SK-N-SH (cell line): ENCODE results near the gene SDK1. TPM values are rescaled to one million over a fixed set of nuclear protein-coding genes. Genes with fewer than 3 reads are reported as not detected.

Source experiments
- CTCF ChIA-PET: fragments of 300-600, 350-600 bp; formaldehyde crosslinking; extraction: SDS; loops from one replicate; lab custom pipeline; 2021; lab: Yijun Ruan, JAX
- POLR2A ChIA-PET: fragments of 350-600 bp; sonication (Branson Sonifier 250); formaldehyde crosslinking; extraction: SDS; loops from one replicate; lab custom pipeline; 2020; ENCODE audit warnings: antibody characterized with exemption, inconsistent platforms; lab: Yijun Ruan, JAX
- DNase-seq: peaks from one replicate; pipeline ENCODE4 v3.0.0; 2012
- H2AFZ ChIP-seq: fragments of 200-600 bp; sonication (generic); 2 replicates; pipeline ENCODE4 v1.8.1; 2016; ENCODE audit warnings: antibody characterized with exemption, mild to moderate bottlenecking, low read depth
- H3F3A ChIP-seq: fragments of 200-600 bp; sonication (generic); replicated peaks from 2 replicates; pipeline ENCODE3; 2016; ENCODE audit warnings: antibody characterized with exemption, mild to moderate bottlenecking; ENCODE audit not compliant: insufficient read depth
- H3K27ac ChIP-seq, 2 experiments: fragments of 200-500 bp in 1 of 2; fragments of 200-600 bp in 1 of 2; sonication (Bioruptor generic) in 1 of 2; sonication (generic), shearing (Covaris generic) in 1 of 2; 2 replicates each; pipeline versions ENCODE4 v1.5.1 to v1.6.1; 2014 to 2016; ENCODE audit warnings: low read depth in 2 of 2, inconsistent platforms in 1 of 2, low read length in 1 of 2, mild to moderate bottlenecking in 1 of 2, mixed read lengths in 1 of 2
- H3K27me3 ChIP-seq: fragments of 200-600 bp; sonication (generic), shearing (Covaris generic); 2 replicates; pipeline ENCODE4 v1.6.1; 2016; ENCODE audit warnings: mixed run types; ENCODE audit not compliant: insufficient read depth
- H3K36me3 ChIP-seq, 2 experiments: fragments of 200-500 bp in 1 of 2; fragments of 200-600 bp in 1 of 2; sonication (Bioruptor generic) in 1 of 2; sonication (generic) in 1 of 2; replicated peaks in 1 of 2; 2 replicates each; pipeline versions ENCODE3 to v1.5.1; 2014 to 2016; ENCODE audit warnings: low read length in 1 of 2, mild to moderate bottlenecking in 1 of 2; ENCODE audit not compliant: insufficient read depth in 2 of 2, control insufficient read depth in 1 of 2
- H3K4me1 ChIP-seq, 2 experiments: fragments of 200-500 bp in 1 of 2; fragments of 200-600 bp in 1 of 2; sonication (Bioruptor generic) in 1 of 2; sonication (generic), shearing (Covaris generic) in 1 of 2; 2 replicates each; pipeline versions ENCODE4 v1.5.1 to v1.6.1; 2014 to 2016; ENCODE audit warnings: low read depth in 1 of 2, low read length in 1 of 2, mixed run types in 1 of 2; ENCODE audit not compliant: insufficient read depth in 2 of 2, control insufficient read depth in 1 of 2
- H3K4me2 ChIP-seq: fragments of 200-600 bp; sonication (generic), shearing (Covaris generic); 2 replicates; pipeline ENCODE4 v1.6.1; 2017; ENCODE audit warnings: mixed run types
- H3K4me3 ChIP-seq, 2 experiments: fragments of 200-500 bp in 1 of 2; fragments of 200-600 bp in 1 of 2; sonication (Bioruptor generic) in 1 of 2; sonication (generic), shearing (Covaris generic) in 1 of 2; 2 replicates each; pipeline versions ENCODE4 v1.5.1 to v1.8.1; 2014 to 2016; ENCODE audit warnings: low read depth in 2 of 2, inconsistent platforms in 1 of 2, low read length in 1 of 2, mild to moderate bottlenecking in 1 of 2, mixed read lengths in 1 of 2, moderate library complexity in 1 of 2
- H3K79me2 ChIP-seq: fragments of 200-600 bp; sonication (generic); 2 replicates; pipeline ENCODE4 v1.8.1; 2017; ENCODE audit warnings: mild to moderate bottlenecking; ENCODE audit not compliant: insufficient read depth
- H3K9ac ChIP-seq: fragments of 200-600 bp; sonication (generic); 2 replicates; pipeline ENCODE4 v1.6.1; 2017; ENCODE audit warnings: mixed run types
- H3K9me2 ChIP-seq: fragments of 200-600 bp; sonication (generic); 2 replicates; pipeline ENCODE4 v1.6.1; 2017; ENCODE audit warnings: mixed run types
- H3K9me3 ChIP-seq: fragments of 200-600 bp; sonication (generic); 2 replicates; pipeline ENCODE4 v1.6.1; 2017; ENCODE audit warnings: mixed run types, mild to moderate bottlenecking, moderate library complexity
- H4K20me1 ChIP-seq: fragments of 200-600 bp; sonication (generic); 2 replicates; pipeline ENCODE4 v1.6.1; 2017; ENCODE audit warnings: mild to moderate bottlenecking, mixed run types; ENCODE audit not compliant: insufficient read depth
- EZH2phosphoT487 ChIP-seq: fragments of 200-600 bp; sonication (generic); IDR thresholded peaks from 2 replicates; pipeline ENCODE4 v1.6.1; 2017; ENCODE audit warnings: low read depth, mixed run types, mild to moderate bottlenecking, antibody characterized with exemption, moderate library complexity, borderline replicate concordance
- FOXM1 ChIP-seq: IDR thresholded peaks from 2 replicates; pipeline ENCODE4 v1.4.0; 2012; ENCODE audit warnings: low read depth, mild to moderate bottlenecking
- GABPA ChIP-seq: IDR thresholded peaks from 2 replicates; pipeline ENCODE4 v1.4.0; 2012; ENCODE audit warnings: low read depth, mild to moderate bottlenecking
- JUND ChIP-seq: IDR thresholded peaks from 2 replicates; pipeline ENCODE4 v1.4.0; 2012
- NRF1 ChIP-seq: IDR thresholded peaks from 2 replicates; pipeline ENCODE4 v1.6.1; 2012; ENCODE audit warnings: low read depth, mild to moderate bottlenecking, low read length
- RFX5 ChIP-seq: IDR thresholded peaks from 2 replicates; pipeline ENCODE4 v1.6.1; 2012; ENCODE audit warnings: mild to moderate bottlenecking, improper control_type of control experiment, low read length
- RXRA ChIP-seq: IDR thresholded peaks from 2 replicates; pipeline ENCODE4 v1.4.0; 2012; ENCODE audit warnings: low read depth, mild to moderate bottlenecking, borderline replicate concordance
- SIN3A ChIP-seq: IDR thresholded peaks from 2 replicates; pipeline ENCODE4 v1.6.1; 2012; ENCODE audit warnings: low read depth, mild to moderate bottlenecking, low read length, moderate library complexity, borderline replicate concordance
- TAF1 ChIP-seq: IDR thresholded peaks from 2 replicates; pipeline ENCODE4 v1.6.1; 2012; ENCODE audit warnings: low read depth, mild to moderate bottlenecking, low read length, moderate library complexity, borderline replicate concordance
- TCF12 ChIP-seq: IDR thresholded peaks from 2 replicates; pipeline ENCODE4 v1.4.0; 2012
- TEAD4 ChIP-seq: IDR thresholded peaks from 2 replicates; pipeline ENCODE4 v1.4.0; 2012; ENCODE audit warnings: mild to moderate bottlenecking, borderline replicate concordance; ENCODE audit not compliant: insufficient read depth
- YY1 ChIP-seq: IDR thresholded peaks from 2 replicates; pipeline ENCODE4 v1.4.0; 2012; ENCODE audit warnings: low read depth, mild to moderate bottlenecking
- WGBS: methylation state at CpG from one replicate; pipeline ENCODE4 v1.1.6; 2017; ENCODE audit warnings: low lambda C conversion rate; 5-methylcytosine and 5-hydroxymethylcytosine counted together
- polyA plus RNA-seq, 3 experiments: library from polyadenylated mRNA; depleted of rRNA; stranded (reverse); fragments of >200 nt; gene quantifications; 2 replicates each; pipeline ENCODE4 v1.2.3, GENCODE V29; 2012
- TF ChIP-seq, protein P1 (sequence below): IDR thresholded peaks from 2 replicates; pipeline ENCODE4 v1.6.1; 2012; ENCODE audit warnings: mild to moderate bottlenecking, low read depth, low read length, moderate library complexity
- TF ChIP-seq, protein P2 (sequence below): IDR thresholded peaks from 2 replicates; pipeline ENCODE4 v1.4.0; 2012; ENCODE audit warnings: low read depth
- TF ChIP-seq, protein P3 (sequence below): IDR thresholded peaks from 2 replicates; pipeline ENCODE4 v1.4.0; 2012; ENCODE audit warnings: low read depth, borderline replicate concordance

SDK1 gene
- polyA plus RNA-seq, 1 of the 3 experiments (the other 2 are of a cell fraction) = 1.2 TPM

DNA sequence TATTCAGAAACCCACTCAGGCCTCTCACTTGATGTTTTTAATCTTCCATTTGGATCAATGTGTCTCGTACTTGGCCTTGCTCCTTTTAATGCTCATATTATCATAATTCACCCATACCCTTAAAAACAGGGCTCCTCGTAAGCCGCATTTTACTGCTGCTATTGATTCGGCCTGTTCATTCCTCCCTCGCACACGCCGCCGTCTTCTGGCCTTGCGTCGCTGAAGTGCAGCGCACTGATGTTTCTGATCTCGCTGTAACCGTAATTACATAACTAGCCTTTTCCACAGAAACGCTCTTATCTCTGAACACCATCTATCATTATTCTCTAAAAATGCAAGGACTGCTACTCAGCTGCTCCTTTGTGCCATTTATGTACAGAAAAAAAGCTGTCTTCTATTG, 836.5 kb downstream of the SDK1 start:
- Histone ChIP-seq H3F3A (no peaks in the 10 kb centered on the region), H3K4me3 (no peak overlapping the region), H3K4me1 (peaks cover 0 to 30% of the 10 kb centered on the region in 2 experiments; a peak in 1 of 4 replicates), H3K79me2 (no peaks in the 10 kb centered on the region)
- CTCF ChIA-PET = interaction anchor here (0.8 to 1.5 kb wide), 2 partner anchors 14 to 1272 kb away, joined by 3 to 5 read pairs; no protein-coding TSS in a partner anchor
- WGBS = 77% methylated on average over 14 of the region's 14 CpGs
- TF ChIP-seq TAF1 (no peak), GABPA (no peak), RFX5 (no peak), FOXM1 (no peak), TCF12 (no peak), YY1 (no peak), JUND (no peak), SIN3A (no peak), TEAD4 (no peak), EZH2phosphoT487 (no peak), NRF1 (no peak), RXRA (no peak)
- TF ChIP-seq, protein P1, sequence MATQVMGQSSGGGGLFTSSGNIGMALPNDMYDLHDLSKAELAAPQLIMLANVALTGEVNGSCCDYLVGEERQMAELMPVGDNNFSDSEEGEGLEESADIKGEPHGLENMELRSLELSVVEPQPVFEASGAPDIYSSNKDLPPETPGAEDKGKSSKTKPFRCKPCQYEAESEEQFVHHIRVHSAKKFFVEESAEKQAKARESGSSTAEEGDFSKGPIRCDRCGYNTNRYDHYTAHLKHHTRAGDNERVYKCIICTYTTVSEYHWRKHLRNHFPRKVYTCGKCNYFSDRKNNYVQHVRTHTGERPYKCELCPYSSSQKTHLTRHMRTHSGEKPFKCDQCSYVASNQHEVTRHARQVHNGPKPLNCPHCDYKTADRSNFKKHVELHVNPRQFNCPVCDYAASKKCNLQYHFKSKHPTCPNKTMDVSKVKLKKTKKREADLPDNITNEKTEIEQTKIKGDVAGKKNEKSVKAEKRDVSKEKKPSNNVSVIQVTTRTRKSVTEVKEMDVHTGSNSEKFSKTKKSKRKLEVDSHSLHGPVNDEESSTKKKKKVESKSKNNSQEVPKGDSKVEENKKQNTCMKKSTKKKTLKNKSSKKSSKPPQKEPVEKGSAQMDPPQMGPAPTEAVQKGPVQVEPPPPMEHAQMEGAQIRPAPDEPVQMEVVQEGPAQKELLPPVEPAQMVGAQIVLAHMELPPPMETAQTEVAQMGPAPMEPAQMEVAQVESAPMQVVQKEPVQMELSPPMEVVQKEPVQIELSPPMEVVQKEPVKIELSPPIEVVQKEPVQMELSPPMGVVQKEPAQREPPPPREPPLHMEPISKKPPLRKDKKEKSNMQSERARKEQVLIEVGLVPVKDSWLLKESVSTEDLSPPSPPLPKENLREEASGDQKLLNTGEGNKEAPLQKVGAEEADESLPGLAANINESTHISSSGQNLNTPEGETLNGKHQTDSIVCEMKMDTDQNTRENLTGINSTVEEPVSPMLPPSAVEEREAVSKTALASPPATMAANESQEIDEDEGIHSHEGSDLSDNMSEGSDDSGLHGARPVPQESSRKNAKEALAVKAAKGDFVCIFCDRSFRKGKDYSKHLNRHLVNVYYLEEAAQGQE = no peak
- TF ChIP-seq, protein P2, sequence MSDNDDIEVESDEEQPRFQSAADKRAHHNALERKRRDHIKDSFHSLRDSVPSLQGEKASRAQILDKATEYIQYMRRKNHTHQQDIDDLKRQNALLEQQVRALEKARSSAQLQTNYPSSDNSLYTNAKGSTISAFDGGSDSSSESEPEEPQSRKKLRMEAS = no peak
- TF ChIP-seq, protein P3, sequence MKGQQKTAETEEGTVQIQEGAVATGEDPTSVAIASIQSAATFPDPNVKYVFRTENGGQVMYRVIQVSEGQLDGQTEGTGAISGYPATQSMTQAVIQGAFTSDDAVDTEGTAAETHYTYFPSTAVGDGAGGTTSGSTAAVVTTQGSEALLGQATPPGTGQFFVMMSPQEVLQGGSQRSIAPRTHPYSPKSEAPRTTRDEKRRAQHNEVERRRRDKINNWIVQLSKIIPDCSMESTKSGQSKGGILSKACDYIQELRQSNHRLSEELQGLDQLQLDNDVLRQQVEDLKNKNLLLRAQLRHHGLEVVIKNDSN = no peak
- TF ChIP-seq, all 33 proteins: peak for 0
- no peak overlapping the region for H3K27ac ChIP-seq
- H4K20me1 ChIP-seq = no peaks in the 10 kb centered on the region
- no peaks in the 10 kb centered on the region for H3K9me2 ChIP-seq
- H2AFZ ChIP-seq = no peak overlapping the region
- no peaks in the 10 kb centered on the region for H3K27me3 ChIP-seq
- no peaks in the 10 kb centered on the region for H3K9me3 ChIP-seq
- H3K9ac ChIP-seq = no peak overlapping the region
- no peak for DNase-seq
- POLR2A ChIA-PET = no interaction called here
- no peak overlapping the region for H3K4me2 ChIP-seq
- H3K36me3 ChIP-seq = no peaks in the 10 kb centered on the region
